ENCODE measurements around the gene FICD.

Gene FICD

GRCh38 chr12:108507971-108508642 lies 7.0 kb upstream of the FICD start:
- TF ChIP-seq USF1 (IDR thresholded peaks at IDR 0.05): no peak
- TF ChIP-seq, protein P1, sequence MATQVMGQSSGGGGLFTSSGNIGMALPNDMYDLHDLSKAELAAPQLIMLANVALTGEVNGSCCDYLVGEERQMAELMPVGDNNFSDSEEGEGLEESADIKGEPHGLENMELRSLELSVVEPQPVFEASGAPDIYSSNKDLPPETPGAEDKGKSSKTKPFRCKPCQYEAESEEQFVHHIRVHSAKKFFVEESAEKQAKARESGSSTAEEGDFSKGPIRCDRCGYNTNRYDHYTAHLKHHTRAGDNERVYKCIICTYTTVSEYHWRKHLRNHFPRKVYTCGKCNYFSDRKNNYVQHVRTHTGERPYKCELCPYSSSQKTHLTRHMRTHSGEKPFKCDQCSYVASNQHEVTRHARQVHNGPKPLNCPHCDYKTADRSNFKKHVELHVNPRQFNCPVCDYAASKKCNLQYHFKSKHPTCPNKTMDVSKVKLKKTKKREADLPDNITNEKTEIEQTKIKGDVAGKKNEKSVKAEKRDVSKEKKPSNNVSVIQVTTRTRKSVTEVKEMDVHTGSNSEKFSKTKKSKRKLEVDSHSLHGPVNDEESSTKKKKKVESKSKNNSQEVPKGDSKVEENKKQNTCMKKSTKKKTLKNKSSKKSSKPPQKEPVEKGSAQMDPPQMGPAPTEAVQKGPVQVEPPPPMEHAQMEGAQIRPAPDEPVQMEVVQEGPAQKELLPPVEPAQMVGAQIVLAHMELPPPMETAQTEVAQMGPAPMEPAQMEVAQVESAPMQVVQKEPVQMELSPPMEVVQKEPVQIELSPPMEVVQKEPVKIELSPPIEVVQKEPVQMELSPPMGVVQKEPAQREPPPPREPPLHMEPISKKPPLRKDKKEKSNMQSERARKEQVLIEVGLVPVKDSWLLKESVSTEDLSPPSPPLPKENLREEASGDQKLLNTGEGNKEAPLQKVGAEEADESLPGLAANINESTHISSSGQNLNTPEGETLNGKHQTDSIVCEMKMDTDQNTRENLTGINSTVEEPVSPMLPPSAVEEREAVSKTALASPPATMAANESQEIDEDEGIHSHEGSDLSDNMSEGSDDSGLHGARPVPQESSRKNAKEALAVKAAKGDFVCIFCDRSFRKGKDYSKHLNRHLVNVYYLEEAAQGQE (IDR thresholded peaks at IDR 0.05; ENCODE audit: low read depth): no peak
- no peak for TF ChIP-seq YY1 (IDR thresholded peaks at IDR 0.05; ENCODE audit: low read depth)
- TF ChIP-seq EP300 (IDR thresholded peaks at IDR 0.05; ENCODE audit: borderline replicate concordance): no peak
- no peak for TF ChIP-seq CREB1 (IDR thresholded peaks at IDR 0.05; ENCODE audit: low read depth)
- TF ChIP-seq, protein P2, sequence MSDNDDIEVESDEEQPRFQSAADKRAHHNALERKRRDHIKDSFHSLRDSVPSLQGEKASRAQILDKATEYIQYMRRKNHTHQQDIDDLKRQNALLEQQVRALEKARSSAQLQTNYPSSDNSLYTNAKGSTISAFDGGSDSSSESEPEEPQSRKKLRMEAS (IDR thresholded peaks at IDR 0.05): no peak
- TF ChIP-seq FOXM1 (IDR thresholded peaks at IDR 0.05; ENCODE audit: borderline replicate concordance, low read depth): no peak
- no peak for TF ChIP-seq CEBPB (IDR thresholded peaks at IDR 0.05)
- no peak for TF ChIP-seq ZBTB7A (IDR thresholded peaks at IDR 0.05; ENCODE audit: low read depth)
- no peak for TF ChIP-seq TEAD4 (IDR thresholded peaks at IDR 0.05)
- no peak for TF ChIP-seq NFIC (IDR thresholded peaks at IDR 0.05)
- no peak for TF ChIP-seq TAF1 (IDR thresholded peaks at IDR 0.05; ENCODE audit: low read depth)
- TF ChIP-seq TCF12 (IDR thresholded peaks at IDR 0.05; ENCODE audit: low read depth): no peak
- no peak for TF ChIP-seq RAD21 (IDR thresholded peaks at IDR 0.05; ENCODE audit: low read depth)

GRCh38 chr12:108509806-108510205 lies 5.3 kb upstream of the FICD start:
- TF ChIP-seq CREB1 (IDR thresholded peaks at IDR 0.05; ENCODE audit: low read depth): no peak
- TF ChIP-seq, protein P1 (IDR thresholded peaks at IDR 0.05; ENCODE audit: low read depth): no peak
- TF ChIP-seq RAD21 (IDR thresholded peaks at IDR 0.05; ENCODE audit: low read depth): no peak
- no peak for TF ChIP-seq YY1 (IDR thresholded peaks at IDR 0.05; ENCODE audit: low read depth)
- no peak for TF ChIP-seq FOXM1 (IDR thresholded peaks at IDR 0.05; ENCODE audit: borderline replicate concordance, low read depth)
- no peak for TF ChIP-seq EP300 (IDR thresholded peaks at IDR 0.05; ENCODE audit: borderline replicate concordance)
- TF ChIP-seq, protein P2 (IDR thresholded peaks at IDR 0.05): no peak
- no peak for TF ChIP-seq NFIC (IDR thresholded peaks at IDR 0.05)
- no peak for TF ChIP-seq TEAD4 (IDR thresholded peaks at IDR 0.05)
- no peak for TF ChIP-seq EGR1 (IDR thresholded peaks at IDR 0.05)
- no peak for TF ChIP-seq TAF1 (IDR thresholded peaks at IDR 0.05; ENCODE audit: low read depth)

- TF ChIP-seq EP300 (IDR thresholded peaks at IDR 0.05; ENCODE audit: borderline replicate concordance) (no peak), CEBPB (IDR thresholded peaks at IDR 0.05) (no peak), NFIC (IDR thresholded peaks at IDR 0.05) (no peak)
- TF ChIP-seq, protein P1 (IDR thresholded peaks at IDR 0.05; ENCODE audit: low read depth): no peak
Measured at GRCh38 chr12:108510836-108511235, 4.2 kb upstream of the FICD start.

GRCh38 chr12:108511633-108512540 lies 3.2 kb upstream of the FICD start:
- TF ChIP-seq, protein P1 (IDR thresholded peaks at IDR 0.05; ENCODE audit: low read depth): no peak
- TF ChIP-seq RAD21 (IDR thresholded peaks at IDR 0.05; ENCODE audit: low read depth): peak; percentile 83

Data from Ishikawa (cell line).